Measurements from ENCODE around the gene CAMSAP1.

- TF ChIP-seq EZH2 (IDR thresholded peaks at IDR 0.05; ENCODE audit: low read length, missing control alignments) (no peak), CTCF (conservative IDR thresholded peaks at IDR 0.05 in 1 of 2, IDR thresholded peaks at IDR 0.05 in 1 of 2; ENCODE audit: low read depth in 1 of 2, low read length in 2 of 2) (no peak)
Measured at GRCh38 chr9:135761845-135762168, 145.5 kb downstream of the CAMSAP1 start.
